ENCODE results near the gene KCND3.

The KCND3 gene

DNA sequence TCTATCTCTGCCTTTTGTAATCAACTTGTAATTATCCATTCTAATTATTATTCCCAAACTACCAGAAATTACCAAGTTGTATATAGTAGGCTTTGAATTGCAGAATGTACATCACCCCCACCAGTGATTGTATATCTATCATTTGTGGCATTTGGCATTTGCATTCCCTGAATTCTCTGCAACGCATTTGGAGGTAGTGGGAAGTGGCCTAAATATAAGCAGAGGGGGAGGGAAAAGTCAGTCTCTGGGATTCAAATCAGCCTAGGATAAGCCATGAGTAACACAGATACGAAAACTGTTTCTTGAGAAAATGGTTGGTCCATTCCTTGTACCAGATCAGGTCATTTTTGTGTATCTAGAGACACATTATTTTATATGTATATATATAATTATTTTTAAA lies 213.1 kb downstream of the KCND3 start:
- H3K27me3 ChIP-seq (ENCODE audit: control insufficient read depth, insufficient read depth, low read length), result no peaks in the 10 kb centered on the region
- H3K4me3 ChIP-seq (ENCODE audit: low read depth, low read length), result no peak overlapping the region
- H3K9me3 ChIP-seq (ENCODE audit: control insufficient read depth, insufficient read depth, low read length), result no peaks in the 10 kb centered on the region
- H3K9ac ChIP-seq (ENCODE audit: low read depth, low read length), result no peak overlapping the region
- peaks cover 11% of the 10 kb centered on the region; the same call in 1 of the 2 replicates for H3K4me1 ChIP-seq (ENCODE audit: control insufficient read depth, insufficient read depth, low read length)
- no peak overlapping the region for H3K27ac ChIP-seq (ENCODE audit: low read depth, low read length)
- no peaks in the 10 kb centered on the region for H3K36me3 ChIP-seq (ENCODE audit: control insufficient read depth, insufficient read depth, low read length)

DNA sequence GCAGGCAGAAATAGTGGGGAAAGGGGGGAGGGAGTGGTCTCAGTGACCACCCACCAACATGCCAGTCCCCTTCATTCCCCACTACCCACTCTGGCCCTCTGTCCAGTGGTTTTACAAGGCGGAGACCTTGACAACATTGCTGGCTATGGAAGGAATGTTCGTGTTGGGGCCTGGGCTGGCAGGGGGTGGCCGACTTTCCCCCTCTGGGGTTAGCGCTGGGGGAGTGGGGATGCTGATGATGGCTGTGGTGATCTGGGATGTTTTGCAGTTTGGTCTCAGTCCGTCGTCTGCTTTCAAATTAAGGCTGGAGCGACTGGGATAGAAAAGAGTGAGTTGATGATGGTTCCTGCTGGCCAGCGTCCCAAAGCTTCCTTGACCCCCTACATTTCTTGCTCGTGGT lies 213.5 kb downstream of the KCND3 start:
- H3K27ac ChIP-seq (ENCODE audit: low read depth, low read length), result no peak overlapping the region

DNA sequence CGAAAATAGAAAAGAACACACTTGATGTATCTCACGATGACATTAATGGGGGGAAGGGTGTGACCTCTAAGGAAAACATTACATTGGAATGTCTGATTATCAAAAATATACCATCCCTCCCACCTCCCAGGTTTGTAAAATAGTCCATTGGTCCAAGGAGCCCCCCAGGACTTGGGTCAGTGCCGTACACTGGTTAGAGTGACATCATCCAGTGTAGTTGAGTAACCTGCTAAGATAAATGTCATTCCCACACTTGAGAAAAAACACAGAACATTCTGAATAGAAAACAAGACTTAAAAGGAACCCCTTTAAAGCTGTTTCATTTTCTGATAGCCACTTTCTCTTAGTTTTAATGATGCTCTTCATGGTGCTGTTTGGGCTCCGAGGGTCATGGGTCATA lies 218.6 kb downstream of the KCND3 start:
- Histone ChIP-seq H3K9ac (ENCODE audit: low read depth, low read length) (no peak overlapping the region), H3K27ac (ENCODE audit: low read depth, low read length) (no peak overlapping the region), H3K4me3 (ENCODE audit: low read depth, low read length) (no peak overlapping the region), H3K36me3 (ENCODE audit: control insufficient read depth, insufficient read depth, low read length) (peaks cover 32% of the 10 kb centered on the region), H3K9me3 (ENCODE audit: control insufficient read depth, insufficient read depth, low read length) (no peaks in the 10 kb centered on the region), H3K4me1 (ENCODE audit: control insufficient read depth, insufficient read depth, low read length) (no peaks in the 10 kb centered on the region), H3K27me3 (ENCODE audit: control insufficient read depth, insufficient read depth, low read length) (no peaks in the 10 kb centered on the region)

More for the DNA sequence above, 213.5 kb downstream of the KCND3 start:
- peaks cover 11% of the 10 kb centered on the region; the same call in 1 of the 2 replicates for H3K4me1 ChIP-seq (ENCODE audit: control insufficient read depth, insufficient read depth, low read length)
- H3K36me3 ChIP-seq (ENCODE audit: control insufficient read depth, insufficient read depth, low read length), result no peaks in the 10 kb centered on the region
- no peaks in the 10 kb centered on the region for H3K9me3 ChIP-seq (ENCODE audit: control insufficient read depth, insufficient read depth, low read length)
- no peak overlapping the region for H3K9ac ChIP-seq (ENCODE audit: low read depth, low read length)
- H3K27me3 ChIP-seq (ENCODE audit: control insufficient read depth, insufficient read depth, low read length), result no peaks in the 10 kb centered on the region
- no peak overlapping the region for H3K4me3 ChIP-seq (ENCODE audit: low read depth, low read length)

DNA sequence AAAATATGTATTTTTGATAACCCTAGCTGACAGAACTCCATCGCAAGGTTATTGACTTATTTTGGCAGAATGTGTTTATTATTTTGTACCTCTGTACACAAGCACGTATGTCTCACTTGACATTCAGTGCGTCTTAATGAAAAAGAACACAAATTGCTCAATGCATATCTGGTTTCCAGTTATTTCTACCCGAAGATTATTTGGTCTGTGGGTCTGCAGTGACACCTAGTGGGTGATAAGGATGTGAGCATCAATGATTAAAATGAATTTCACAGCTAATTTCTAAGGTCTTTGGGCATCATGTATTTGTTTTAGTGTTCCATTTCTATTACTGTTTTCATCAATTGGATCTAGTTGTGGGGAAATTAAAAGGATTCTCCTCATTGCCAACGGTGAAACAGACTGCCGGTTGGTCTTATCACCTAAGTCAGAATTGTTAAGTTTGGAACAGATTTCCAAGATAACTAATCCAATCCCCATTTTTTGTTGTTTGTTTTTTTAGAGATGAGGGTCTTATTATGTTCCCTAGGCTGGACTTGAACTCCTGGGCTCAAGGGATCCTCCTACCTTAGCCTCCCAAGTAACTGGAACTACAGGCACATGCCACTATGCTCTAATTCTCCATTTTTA lies 219.8 kb downstream of the KCND3 start:
- H3K27ac ChIP-seq (ENCODE audit: low read depth, low read length), result no peak overlapping the region
- H3K36me3 ChIP-seq (ENCODE audit: control insufficient read depth, insufficient read depth, low read length), result peaks cover 44% of the 10 kb centered on the region
- no peaks in the 10 kb centered on the region for H3K4me1 ChIP-seq (ENCODE audit: control insufficient read depth, insufficient read depth, low read length)
- H3K4me3 ChIP-seq (ENCODE audit: low read depth, low read length), result no peak overlapping the region
- H3K27me3 ChIP-seq (ENCODE audit: control insufficient read depth, insufficient read depth, low read length), result no peaks in the 10 kb centered on the region
- no peaks in the 10 kb centered on the region for H3K9me3 ChIP-seq (ENCODE audit: control insufficient read depth, insufficient read depth, low read length)
- no peak overlapping the region for H3K9ac ChIP-seq (ENCODE audit: low read depth, low read length)

DNA sequence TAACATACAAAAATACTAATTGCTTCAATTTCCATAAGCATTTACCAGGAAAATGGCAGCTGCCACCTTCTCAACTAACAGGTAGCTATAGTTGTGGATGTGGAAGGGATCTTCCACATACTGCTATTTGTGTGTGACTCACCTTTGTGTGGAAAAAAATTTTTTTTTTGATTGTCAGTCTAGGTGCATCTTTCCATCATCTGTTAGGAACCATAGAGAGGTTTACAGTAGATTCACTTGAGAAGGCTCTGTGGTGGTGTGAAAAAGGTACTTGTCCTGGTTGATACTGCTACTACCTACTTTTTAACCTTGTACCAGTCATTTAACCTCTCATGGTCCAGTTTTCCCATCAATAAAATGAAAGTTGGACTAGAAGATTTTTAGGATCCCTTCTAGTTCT lies 220.8 kb downstream of the KCND3 start:
- Histone ChIP-seq H3K9ac (ENCODE audit: low read depth, low read length) (no peak overlapping the region), H3K36me3 (ENCODE audit: control insufficient read depth, insufficient read depth, low read length) (peaks cover 54% of the 10 kb centered on the region), H3K4me3 (ENCODE audit: low read depth, low read length) (no peak overlapping the region), H3K9me3 (ENCODE audit: control insufficient read depth, insufficient read depth, low read length) (no peaks in the 10 kb centered on the region), H3K27me3 (ENCODE audit: control insufficient read depth, insufficient read depth, low read length) (no peaks in the 10 kb centered on the region), H3K4me1 (ENCODE audit: control insufficient read depth, insufficient read depth, low read length) (no peaks in the 10 kb centered on the region), H3K27ac (ENCODE audit: low read depth, low read length) (no peak overlapping the region)

DNA sequence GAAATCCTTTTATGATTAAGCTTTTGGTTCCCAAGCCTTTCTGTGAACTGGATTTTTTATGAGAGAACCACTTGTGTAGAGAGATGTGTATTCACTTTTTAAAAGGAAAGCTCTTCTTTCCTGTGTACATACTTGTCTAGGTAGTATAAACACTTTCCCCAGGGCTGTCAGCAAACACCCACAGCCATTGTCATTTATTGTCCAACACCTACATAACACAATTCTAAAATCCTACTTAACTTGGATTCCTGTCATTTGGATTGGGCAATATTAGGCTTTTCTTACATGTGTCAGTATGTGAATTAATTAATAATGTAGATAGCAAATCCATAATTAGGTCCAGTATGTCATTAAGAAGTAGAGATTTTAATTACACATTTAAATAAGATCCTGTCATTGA lies 221.4 kb downstream of the KCND3 start:
- Histone ChIP-seq H3K36me3 (ENCODE audit: control insufficient read depth, insufficient read depth, low read length) (peaks cover 60% of the 10 kb centered on the region), H3K27me3 (ENCODE audit: control insufficient read depth, insufficient read depth, low read length) (no peaks in the 10 kb centered on the region), H3K9ac (ENCODE audit: low read depth, low read length) (no peak overlapping the region), H3K9me3 (ENCODE audit: control insufficient read depth, insufficient read depth, low read length) (no peaks in the 10 kb centered on the region), H3K27ac (ENCODE audit: low read depth, low read length) (no peak overlapping the region), H3K4me1 (ENCODE audit: control insufficient read depth, insufficient read depth, low read length) (no peaks in the 10 kb centered on the region), H3K4me3 (ENCODE audit: low read depth, low read length) (no peak overlapping the region)

DNA sequence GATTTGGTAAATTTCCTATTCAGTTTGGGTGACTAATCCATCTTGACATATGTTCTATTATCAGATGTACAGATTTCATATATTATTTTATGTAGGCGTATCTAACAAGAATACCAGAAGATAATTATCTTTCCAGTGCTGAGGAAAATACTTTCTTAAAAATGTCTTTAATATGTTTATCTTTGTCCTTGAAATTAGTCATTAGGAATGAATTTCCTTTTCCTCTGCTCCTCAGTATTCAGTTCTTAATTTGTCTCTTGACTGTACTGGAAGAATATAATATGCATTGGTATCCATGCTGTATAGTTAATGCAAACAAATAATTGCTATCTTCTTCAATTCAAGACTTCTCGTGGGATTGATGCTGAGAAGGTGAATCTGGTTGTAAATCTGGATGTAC lies 227.1 kb downstream of the KCND3 start:
- Histone ChIP-seq H3K27ac (ENCODE audit: low read depth, low read length) (no peak overlapping the region), H3K36me3 (ENCODE audit: control insufficient read depth, insufficient read depth, low read length) (peaks cover 92% of the 10 kb centered on the region), H3K9ac (ENCODE audit: low read depth, low read length) (no peak overlapping the region), H3K4me3 (ENCODE audit: low read depth, low read length) (no peak overlapping the region), H3K4me1 (ENCODE audit: control insufficient read depth, insufficient read depth, low read length) (no peaks in the 10 kb centered on the region), H3K27me3 (ENCODE audit: control insufficient read depth, insufficient read depth, low read length) (no peaks in the 10 kb centered on the region), H3K9me3 (ENCODE audit: control insufficient read depth, insufficient read depth, low read length) (no peaks in the 10 kb centered on the region)

DNA sequence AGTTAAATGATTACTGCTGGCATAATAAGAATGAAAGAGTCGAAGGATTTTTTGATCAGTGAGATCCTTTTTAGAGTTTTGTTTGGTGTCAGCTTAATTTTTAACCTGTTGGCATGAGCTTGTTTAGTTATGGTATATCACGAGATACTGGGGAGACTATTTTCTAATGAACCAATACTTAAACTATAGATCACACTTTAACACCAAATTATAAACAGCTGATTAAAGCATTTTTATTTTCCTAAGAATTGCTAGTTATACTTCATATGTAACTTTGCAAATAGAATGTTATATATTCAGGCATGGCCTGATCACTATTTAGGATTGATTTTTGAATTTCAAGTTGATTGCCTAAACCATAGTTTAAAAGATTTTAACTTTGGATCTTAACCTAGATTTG lies 227.8 kb downstream of the KCND3 start:
- Histone ChIP-seq H3K9me3 (ENCODE audit: control insufficient read depth, insufficient read depth, low read length) (no peaks in the 10 kb centered on the region), H3K4me3 (ENCODE audit: low read depth, low read length) (no peak overlapping the region), H3K27ac (ENCODE audit: low read depth, low read length) (no peak overlapping the region), H3K27me3 (ENCODE audit: control insufficient read depth, insufficient read depth, low read length) (no peaks in the 10 kb centered on the region), H3K4me1 (ENCODE audit: control insufficient read depth, insufficient read depth, low read length) (peaks cover 5% of the 10 kb centered on the region; the same call in 1 of the 2 replicates), H3K9ac (ENCODE audit: low read depth, low read length) (no peak overlapping the region), H3K36me3 (ENCODE audit: control insufficient read depth, insufficient read depth, low read length) (peaks cover 87% of the 10 kb centered on the region)

DNA sequence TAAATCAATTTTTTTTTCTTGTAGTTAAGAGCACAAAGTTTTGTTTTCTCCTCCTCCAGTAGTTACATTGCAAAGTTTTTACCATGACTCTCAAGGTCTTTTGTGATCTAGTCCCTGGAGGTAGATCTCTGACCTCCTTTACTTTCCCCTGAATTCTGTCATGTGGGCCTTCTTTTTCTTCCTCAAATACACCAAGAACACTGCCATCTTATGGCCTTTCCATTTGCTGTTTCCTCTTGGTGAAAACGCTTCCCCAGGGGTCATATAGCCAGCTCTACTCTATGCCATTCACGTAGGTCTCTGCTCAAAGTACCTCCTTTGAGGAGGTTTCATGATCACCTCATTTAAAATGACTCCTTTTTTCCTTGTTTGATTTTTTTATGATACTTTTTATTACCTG lies 231.1 kb downstream of the KCND3 start:
- Histone ChIP-seq H3K4me3 (ENCODE audit: low read depth, low read length) (no peak overlapping the region), H3K27ac (ENCODE audit: low read depth, low read length) (no peak overlapping the region), H3K4me1 (ENCODE audit: control insufficient read depth, insufficient read depth, low read length) (peaks cover 12% of the 10 kb centered on the region; the same call in 1 of the 2 replicates), H3K36me3 (ENCODE audit: control insufficient read depth, insufficient read depth, low read length) (peaks cover 54% of the 10 kb centered on the region), H3K9ac (ENCODE audit: low read depth, low read length) (no peak overlapping the region), H3K27me3 (ENCODE audit: control insufficient read depth, insufficient read depth, low read length) (no peaks in the 10 kb centered on the region), H3K9me3 (ENCODE audit: control insufficient read depth, insufficient read depth, low read length) (no peaks in the 10 kb centered on the region)

DNA sequence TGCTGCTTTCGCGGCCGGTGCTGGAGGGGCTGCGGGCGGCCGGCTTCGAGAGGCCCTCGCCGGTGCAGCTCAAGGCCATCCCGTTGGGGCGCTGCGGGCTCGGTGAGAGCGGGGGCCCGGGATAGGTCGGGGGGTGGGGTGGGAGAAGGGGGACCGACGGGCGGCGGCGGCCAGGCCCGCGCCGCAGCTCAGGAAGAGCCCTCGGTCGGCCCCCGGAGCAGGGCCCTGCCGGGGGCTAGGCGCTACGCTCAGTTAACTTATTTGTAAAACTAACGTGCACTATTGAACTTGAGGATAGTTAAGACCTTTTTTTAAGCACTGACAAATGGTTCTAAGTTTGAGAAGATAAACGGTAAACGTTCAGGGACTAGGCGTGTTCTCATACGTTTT lies 233.3 kb downstream of the KCND3 start:
- H3K4me3 ChIP-seq (ENCODE audit: low read depth, low read length), result peak overlapping the region; percentile 97
- H3K9me3 ChIP-seq (ENCODE audit: control insufficient read depth, insufficient read depth, low read length), result no peaks in the 10 kb centered on the region
- H3K4me1 ChIP-seq (ENCODE audit: control insufficient read depth, insufficient read depth, low read length), result peaks cover 12% of the 10 kb centered on the region; the same call in 1 of the 2 replicates
- H3K36me3 ChIP-seq (ENCODE audit: control insufficient read depth, insufficient read depth, low read length), result peaks cover 32% of the 10 kb centered on the region
- H3K27ac ChIP-seq (ENCODE audit: low read depth, low read length), result peak overlapping the region; percentile 99
- no peaks in the 10 kb centered on the region for H3K27me3 ChIP-seq (ENCODE audit: control insufficient read depth, insufficient read depth, low read length)
- peak overlapping the region; percentile 94 for H3K9ac ChIP-seq (ENCODE audit: low read depth, low read length)

DNA sequence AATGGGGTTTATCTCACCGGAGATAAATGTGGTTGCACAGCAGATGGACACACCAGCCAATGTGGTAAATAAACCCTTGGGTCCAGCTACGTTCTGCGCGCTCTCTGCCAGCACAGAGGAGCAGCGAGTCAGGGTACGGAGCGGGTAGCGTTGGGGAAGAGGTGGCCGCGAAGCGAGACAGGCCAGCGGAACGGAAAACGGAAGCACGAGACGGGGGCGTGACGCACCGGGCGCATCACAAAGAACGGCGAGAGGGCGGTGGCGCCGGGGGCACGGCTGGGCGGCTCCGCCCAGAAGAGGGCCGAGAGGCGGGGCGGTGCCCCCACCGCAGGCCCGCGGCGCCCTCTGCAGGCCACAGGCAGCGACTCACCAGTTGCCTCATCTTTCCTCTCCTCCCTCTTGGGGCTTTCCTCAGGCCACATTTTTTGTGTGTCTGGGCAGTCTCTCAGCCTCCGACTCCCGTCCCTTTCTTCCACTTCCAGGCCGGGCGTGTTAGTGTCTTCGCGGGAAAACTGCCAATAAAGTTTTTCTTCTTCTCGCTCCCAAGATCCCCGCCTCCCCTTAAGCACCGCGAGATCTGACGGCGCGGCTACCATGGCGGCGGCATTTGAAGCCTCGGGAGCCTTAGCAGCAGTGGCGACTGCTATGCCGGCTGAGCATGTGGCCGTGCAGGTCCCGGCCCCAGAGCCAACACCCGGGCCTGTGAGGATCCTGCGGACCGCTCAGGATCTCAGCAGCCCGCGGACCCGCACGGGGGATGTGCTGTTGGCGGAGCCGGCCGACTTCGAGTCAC lies 233.9 kb downstream of the KCND3 start, which contains the start of gene DDX20:
TSS of gene DDX20 (plus strand) at position 571 of the 793 bp plus-strand sequence. CDS start at position 595, 24 bp downstream.
- Histone ChIP-seq H3K27ac (ENCODE audit: low read depth, low read length) (peak within 1 kb of the TSS; percentile 99), H3K27me3 (ENCODE audit: control insufficient read depth, insufficient read depth, low read length) (no peaks in the 10 kb centered on the region), H3K36me3 (ENCODE audit: control insufficient read depth, insufficient read depth, low read length) (peaks cover 26% of the 10 kb centered on the region), H3K9ac (ENCODE audit: low read depth, low read length) (peak within 1 kb of the TSS; percentile 94), H3K9me3 (ENCODE audit: control insufficient read depth, insufficient read depth, low read length) (no peaks in the 10 kb centered on the region), H3K4me3 (ENCODE audit: low read depth, low read length) (peak within 1 kb of the TSS; percentile 97), H3K4me1 (ENCODE audit: control insufficient read depth, insufficient read depth, low read length) (peaks cover 12% of the 10 kb centered on the region; the same call in 1 of the 2 replicates)

All from HUES48 (cell line).